ENCODE data around the gene GRB10. TPM values are rescaled to one million over a fixed set of nuclear protein-coding genes. Genes with fewer than 3 reads are reported as not detected.

The GRB10 gene
- total and polyA plus RNA-seq, 2 of the 8 experiments (the other 6 are each of a cell fraction or from before 2014, with no cell fraction given), result 35.7 to 97.0 TPM

GRCh38 chr7:50723173-50723572, 59.5 kb downstream of the GRB10 start (continued):
- no peak for TF ChIP-seq CHD7 (IDR thresholded peaks at IDR 0.05; ENCODE audit: insufficient replicate concordance, low read length)
- no peak for TF ChIP-seq RFX5 (IDR thresholded peaks at IDR 0.05; ENCODE audit: borderline replicate concordance, low read depth, low read length)
- no peak for TF ChIP-seq TCF12 (IDR thresholded peaks at IDR 0.05; ENCODE audit: low read depth, low read length)
- no peak for TF ChIP-seq CBX8 (IDR thresholded peaks at IDR 0.05; ENCODE audit: borderline replicate concordance, low read depth, low read length)
- no peak for TF ChIP-seq ZNF274 (IDR thresholded peaks at IDR 0.05; ENCODE audit: borderline replicate concordance, extremely low read depth, low read length)

Measured in H1 (cell line).